ENCODE results near the gene RNPEPL1.

The RNPEPL1 gene

GRCh38 chr2:240526521-240526920 lies 41.8 kb upstream of the RNPEPL1 start:
- Histone ChIP-seq H3K27ac (replicated peaks) (no peak overlapping the region), H3K27me3 (ENCODE audit: insufficient read depth, poor library complexity, severe bottlenecking) (no peaks in the 10 kb centered on the region), H3K4me3 (replicated peaks; ENCODE audit: insufficient read depth, low read length) (no peak overlapping the region)
- DNase-seq (ENCODE audit: low read depth in 1 of 2, low spot score in 1 of 2) = no peak
- TF ChIP-seq POLR2AphosphoS5 (IDR thresholded peaks at IDR 0.05; ENCODE audit: low read depth) (no peak), REST (IDR thresholded peaks at IDR 0.05; ENCODE audit: insufficient replicate concordance, low read depth) (no peak), GABPA (IDR thresholded peaks at IDR 0.05; ENCODE audit: low read depth) (no peak), CTCF (IDR thresholded peaks at IDR 0.05; ENCODE audit: insufficient read depth, low read length) (no peak), SPI1 (IDR thresholded peaks at IDR 0.05; ENCODE audit: borderline replicate concordance, low read depth) (no peak)

DNA sequence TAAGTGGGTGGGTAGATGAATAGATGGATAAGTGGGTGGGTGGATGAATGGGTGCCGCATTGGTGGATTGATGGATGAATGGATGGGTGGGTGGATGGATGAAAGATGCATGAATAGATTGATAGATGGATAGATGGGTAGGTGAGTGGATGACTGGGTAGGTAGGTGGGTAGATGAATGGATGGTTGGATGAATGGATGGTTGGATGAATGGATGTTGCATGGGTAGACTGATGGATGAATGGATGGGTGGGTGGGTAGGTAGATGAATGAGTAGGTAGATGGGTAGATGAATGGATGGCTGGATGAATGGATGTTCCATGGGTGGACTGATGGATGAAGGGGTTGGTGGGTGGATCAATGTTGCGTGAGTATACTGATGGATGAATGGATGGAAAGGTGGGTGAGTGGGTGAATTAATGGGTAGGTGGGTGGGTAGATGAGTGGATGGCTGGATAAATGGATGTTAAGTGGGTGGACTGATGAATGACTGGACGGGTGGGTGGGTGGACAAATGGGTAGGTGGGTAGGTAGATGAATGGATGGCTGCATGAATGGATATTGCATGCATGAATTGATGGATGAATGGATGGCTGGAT lies 41.0 kb upstream of the RNPEPL1 start:
- Histone ChIP-seq H3K27me3 (ENCODE audit: insufficient read depth, poor library complexity, severe bottlenecking) (no peaks in the 10 kb centered on the region), H3K27ac (replicated peaks) (no peak overlapping the region), H3K4me3 (replicated peaks; ENCODE audit: insufficient read depth, low read length) (no peak overlapping the region)
- TF ChIP-seq POLR2AphosphoS5 (IDR thresholded peaks at IDR 0.05; ENCODE audit: low read depth) = no peak
- no peak for TF ChIP-seq REST (IDR thresholded peaks at IDR 0.05; ENCODE audit: insufficient replicate concordance, low read depth)
- TF ChIP-seq CTCF (IDR thresholded peaks at IDR 0.05; ENCODE audit: insufficient read depth, low read length) = no peak
- no peak for TF ChIP-seq GABPA (IDR thresholded peaks at IDR 0.05; ENCODE audit: low read depth)
- TF ChIP-seq SPI1 (IDR thresholded peaks at IDR 0.05; ENCODE audit: borderline replicate concordance, low read depth) = no peak
- no peak for DNase-seq (ENCODE audit: low read depth in 1 of 2, low spot score in 1 of 2)

GRCh38 chr2:240528406-240529040 lies 39.8 kb upstream of the RNPEPL1 start:
- Histone ChIP-seq H3K4me3 (replicated peaks; ENCODE audit: insufficient read depth, low read length) (no peak overlapping the region), H3K27ac (replicated peaks) (no peak overlapping the region), H3K27me3 (ENCODE audit: insufficient read depth, poor library complexity, severe bottlenecking) (no peaks in the 10 kb centered on the region)
- DNase-seq (ENCODE audit: low read depth in 1 of 2, low spot score in 1 of 2) = no peak
- TF ChIP-seq POLR2AphosphoS5 (IDR thresholded peaks at IDR 0.05; ENCODE audit: low read depth) = no peak
- TF ChIP-seq REST (IDR thresholded peaks at IDR 0.05; ENCODE audit: insufficient replicate concordance, low read depth) = no peak
- no peak for TF ChIP-seq CTCF (IDR thresholded peaks at IDR 0.05; ENCODE audit: insufficient read depth, low read length)
- TF ChIP-seq SPI1 (IDR thresholded peaks at IDR 0.05; ENCODE audit: borderline replicate concordance, low read depth) = no peak
- no peak for TF ChIP-seq GABPA (IDR thresholded peaks at IDR 0.05; ENCODE audit: low read depth)

All from HL-60 (cell line).